ENCODE measurements around the gene FAM72D.
"Not testable (repeated sequence)": the region's sequence is repeated elsewhere in the genome, so short reads cannot be mapped to it uniquely, and the experiment has no call there.

Gene FAM72D

GRCh38 chr1:145146308-145146707, 50.5 kb downstream of the FAM72D start:
- not testable (repeated sequence) for DNase-seq (ENCODE audit: low read depth)

GRCh38 chr1:145147172-145147571, 51.4 kb downstream of the FAM72D start:
- DNase-seq (ENCODE audit: low read depth): not testable (repeated sequence)

- DNase-seq (ENCODE audit: low read depth): not testable (repeated sequence)
Measured at GRCh38 chr1:145155421-145155820, 59.6 kb downstream of the FAM72D start.

- not testable (repeated sequence) for DNase-seq (ENCODE audit: low read depth)
Measured at GRCh38 chr1:145155873-145156272, 60.1 kb downstream of the FAM72D start.

GRCh38 chr1:145156891-145157610, 61.3 kb downstream of the FAM72D start:
- DNase-seq (ENCODE audit: low read depth): not testable (repeated sequence)

- DNase-seq (ENCODE audit: low read depth): not testable (repeated sequence)
Measured at GRCh38 chr1:145157715-145158114, 61.9 kb downstream of the FAM72D start.

- DNase-seq (ENCODE audit: low read depth): not testable (repeated sequence)
Measured at GRCh38 chr1:145161046-145161752, 65.4 kb downstream of the FAM72D start.

All from stimulated activated CD8-positive, alpha-beta memory T cell treated with anti-CD3 and anti-CD28 coated beads, Interleukin-15, amount 100 ng/mL, for 1 hour (primary cell).